ENCODE data around the gene ESRRA. TPM values are rescaled to one million over a fixed set of nuclear protein-coding genes. Genes with fewer than 3 reads are reported as not detected.

The ESRRA gene
- total RNA-seq = 42.0 and 56.0 TPM in 2 replicates

DNA sequence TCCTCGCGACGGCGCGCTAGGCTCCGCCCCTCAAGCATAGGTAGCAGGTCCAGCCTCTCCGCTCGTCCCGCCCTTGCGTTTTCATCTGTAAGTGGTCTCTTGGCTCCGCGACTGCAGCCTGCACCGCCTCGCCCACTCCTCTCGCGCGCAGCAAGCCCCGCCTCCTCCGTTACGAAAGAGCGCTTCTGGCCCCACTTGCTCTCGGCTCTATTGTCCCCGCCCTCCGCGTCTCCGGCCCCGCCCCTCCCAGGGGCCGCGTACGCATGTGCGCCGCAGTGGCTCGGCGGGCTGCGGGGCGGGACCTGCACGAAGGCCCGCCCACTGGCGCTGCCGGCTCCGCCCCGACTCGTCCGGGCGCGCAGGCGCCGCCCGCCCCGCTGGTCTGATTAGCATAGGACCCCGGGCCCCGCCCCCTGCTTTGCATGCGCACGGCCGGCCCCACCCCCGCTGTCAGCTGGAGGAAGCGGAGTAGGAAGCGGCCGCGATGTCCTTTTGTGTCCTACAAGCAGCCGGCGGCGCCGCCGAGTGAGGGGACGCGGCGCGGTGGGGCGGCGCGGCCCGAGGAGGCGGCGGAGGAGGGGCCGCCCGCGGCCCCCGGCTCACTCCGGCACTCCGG is at the start of gene ESRRA:
Gene ESRRA (plus strand): TSS at position 450 of the 616 bp plus-strand sequence. CDS start 1,656 bp downstream, outside the sequence.
- peak; percentile 91 to 99 for DNase-seq (ENCODE audit: low read depth in 2 of 2)

GRCh38 chr11:64256300-64256699 is 49.0 kb upstream of the ESRRA start:
- DNase-seq (ENCODE audit: low read depth in 2 of 2) = no peak

- no peak for DNase-seq (ENCODE audit: low read depth in 2 of 2)
These were observed 47.0 kb upstream of the ESRRA start for GRCh38 chr11:64258356-64258755.

DNA sequence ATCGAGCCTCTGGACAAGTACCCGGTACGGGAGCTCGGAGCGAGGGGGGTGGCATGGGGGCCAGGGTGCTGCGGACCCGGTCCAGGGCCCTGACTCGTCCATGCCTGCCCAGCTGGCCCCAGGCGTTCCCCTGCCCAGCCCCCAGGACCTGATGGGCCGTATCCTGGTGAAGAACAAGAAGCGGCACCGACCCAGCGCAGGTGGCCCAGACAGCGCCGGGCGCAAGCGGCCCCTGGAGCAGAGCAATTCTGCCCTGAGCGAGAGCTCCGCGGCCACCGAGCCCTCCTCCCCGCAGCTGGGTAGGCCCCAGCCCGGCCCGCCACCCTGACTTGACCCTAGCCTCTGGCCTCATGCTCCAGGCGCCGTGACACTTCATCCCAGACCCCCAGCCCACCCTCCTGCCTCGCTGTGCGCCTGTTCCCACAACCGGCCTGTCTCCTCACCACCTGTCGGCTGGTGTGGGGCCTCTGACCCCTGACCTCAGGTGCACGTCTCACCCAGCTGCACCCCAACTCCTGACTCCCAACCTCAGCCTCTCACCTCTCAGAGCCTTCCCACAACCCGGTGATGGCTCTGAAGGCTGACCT is 46.3 kb upstream of the ESRRA start:
- DNase-seq (ENCODE audit: low read depth in 2 of 2) = no peak

- no peak for DNase-seq (ENCODE audit: low read depth in 2 of 2)
These were observed 45.7 kb upstream of the ESRRA start for GRCh38 chr11:64259533-64260067.

DNA sequence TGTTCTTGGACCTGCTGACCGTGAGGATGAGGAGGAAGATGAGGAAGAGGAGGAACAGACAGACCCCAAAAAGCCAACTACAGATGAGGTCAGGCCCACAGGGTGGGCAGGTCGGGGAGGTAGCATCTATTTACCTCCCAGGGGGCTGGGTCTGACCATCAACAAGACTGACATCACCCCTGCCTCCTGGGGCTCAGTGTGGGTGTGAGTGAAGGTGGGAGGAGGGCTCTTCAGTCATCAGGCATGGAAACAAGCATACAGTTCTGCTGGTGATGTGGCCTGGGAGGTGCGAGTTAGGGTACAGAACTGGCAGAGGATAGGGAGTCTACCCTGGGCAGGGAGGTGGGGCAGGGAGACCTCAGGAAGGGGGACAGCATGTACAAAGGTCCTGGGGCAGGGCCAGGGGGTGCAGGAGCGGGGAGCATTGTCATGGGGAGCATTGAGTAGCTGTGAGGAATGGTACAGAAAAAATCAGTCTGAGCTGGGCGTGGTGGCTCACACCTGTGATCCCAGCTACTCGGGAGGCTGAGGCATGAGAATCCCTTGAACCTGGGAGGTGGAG is 45.1 kb upstream of the ESRRA start:
- DNase-seq (ENCODE audit: low read depth in 2 of 2) = no peak

DNA sequence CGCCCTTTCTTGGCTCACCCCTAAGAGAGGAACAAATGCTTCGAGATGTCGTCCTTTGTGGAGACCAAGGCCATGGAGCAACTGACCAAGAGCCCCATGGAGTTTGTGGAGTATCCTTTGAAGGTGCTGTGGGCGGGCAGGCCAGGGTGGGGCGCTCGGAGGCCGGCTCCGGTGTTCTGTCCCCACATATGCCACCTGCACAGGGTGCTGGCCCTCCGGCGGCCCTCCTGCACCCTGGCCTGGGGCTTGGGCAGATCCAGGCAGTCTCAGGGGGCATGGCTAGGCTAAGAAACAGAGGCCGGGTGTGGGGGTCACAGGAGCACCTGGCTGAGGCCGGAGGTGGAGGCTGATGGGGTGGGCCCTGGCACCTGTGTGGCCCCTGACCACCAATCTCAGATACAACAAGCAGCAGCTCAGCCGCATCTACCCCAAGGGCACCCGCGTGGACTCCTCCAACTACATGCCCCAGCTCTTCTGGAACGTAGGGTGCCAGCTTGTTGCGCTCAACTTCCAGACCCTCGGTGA is 43.7 kb upstream of the ESRRA start:
- DNase-seq (ENCODE audit: low read depth in 2 of 2) = no peak

DNA sequence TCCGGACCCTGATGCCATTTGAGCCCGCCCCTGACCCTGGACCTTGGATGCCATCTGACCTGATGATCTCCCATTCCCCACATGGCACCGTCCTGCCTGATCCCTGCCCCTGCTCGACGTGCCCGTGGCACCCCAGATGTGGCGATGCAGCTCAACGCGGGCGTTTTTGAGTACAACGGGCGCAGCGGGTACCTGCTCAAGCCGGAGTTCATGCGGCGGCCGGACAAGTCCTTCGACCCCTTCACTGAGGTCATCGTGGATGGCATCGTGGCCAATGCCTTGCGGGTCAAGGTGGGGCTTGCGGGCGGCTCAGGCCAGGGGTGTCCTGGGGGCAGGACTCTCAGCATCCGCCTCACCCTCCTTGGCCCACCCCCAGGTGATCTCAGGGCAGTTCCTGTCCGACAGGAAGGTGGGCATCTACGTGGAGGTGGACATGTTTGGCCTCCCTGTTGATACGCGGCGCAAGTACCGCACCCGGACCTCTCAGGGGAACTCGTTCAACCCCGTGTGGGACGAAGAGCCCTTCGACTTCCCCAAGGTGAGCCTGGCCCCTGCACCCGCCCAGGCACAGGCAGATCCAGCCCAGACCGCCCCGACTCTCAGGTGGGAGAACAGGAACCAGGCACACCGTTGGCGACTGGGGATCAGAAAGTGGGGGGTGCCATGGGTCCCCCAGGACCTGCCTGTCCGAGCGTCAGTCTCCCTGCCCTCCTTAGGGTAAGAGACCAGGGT is 42.9 kb upstream of the ESRRA start:
- no peak for DNase-seq (ENCODE audit: low read depth in 2 of 2)

- DNase-seq (ENCODE audit: low read depth in 2 of 2) = peak in 1 of 2 donors; percentile 88
These were observed 42.0 kb upstream of the ESRRA start for GRCh38 chr11:64263021-64263946.

GRCh38 chr11:64263947-64264317 is 41.4 kb upstream of the ESRRA start:
- no peak for DNase-seq (ENCODE audit: low read depth in 2 of 2)

DNA sequence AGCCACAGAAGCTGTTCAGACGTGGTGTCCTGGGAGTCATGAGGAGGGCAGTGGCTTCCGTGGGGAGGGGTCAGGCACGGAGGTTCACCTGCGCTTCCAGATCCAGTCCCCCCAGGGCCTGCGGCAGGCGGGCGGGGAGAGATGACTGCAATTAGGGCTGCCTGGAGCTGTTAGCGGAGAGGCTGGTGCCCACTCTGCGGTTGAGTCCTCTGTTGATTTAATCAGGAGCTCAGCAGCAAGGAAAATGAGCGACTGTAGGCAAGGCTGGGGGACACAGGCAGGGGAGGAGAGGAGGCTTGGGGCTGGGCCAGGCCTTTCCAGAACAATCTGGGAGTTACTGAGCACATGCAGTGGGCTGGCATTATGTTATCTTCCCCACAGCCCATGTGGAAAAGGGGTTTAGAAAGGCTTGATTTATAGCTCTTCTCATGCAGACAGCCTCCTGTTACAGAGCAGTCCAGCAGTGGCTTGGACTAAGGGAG is 40.9 kb upstream of the ESRRA start:
- no peak for DNase-seq (ENCODE audit: low read depth in 2 of 2)

GRCh38 chr11:64265176-64266160 is 39.9 kb upstream of the ESRRA start:
- DNase-seq (ENCODE audit: low read depth in 2 of 2) = no peak

DNA sequence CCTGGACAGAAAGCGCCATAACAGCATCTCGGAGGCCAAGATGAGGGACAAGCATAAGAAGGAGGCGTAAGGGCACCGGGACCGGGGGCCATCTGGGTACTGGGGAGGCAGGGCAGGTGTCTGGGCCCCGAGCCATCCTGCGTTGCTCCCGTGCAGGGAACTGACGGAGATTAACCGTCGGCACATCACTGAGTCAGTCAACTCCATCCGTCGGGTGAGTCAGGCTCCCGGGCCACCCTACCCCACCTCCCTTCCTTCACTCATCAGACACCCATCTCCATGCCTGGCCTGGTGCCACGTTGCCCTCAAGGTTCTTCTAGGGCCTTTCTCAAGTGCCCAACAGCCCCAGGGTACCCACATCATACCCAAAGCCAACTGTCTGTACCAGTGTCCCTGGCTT is 39.0 kb upstream of the ESRRA start:
- DNase-seq (ENCODE audit: low read depth in 2 of 2) = peak in 1 of 2 donors; percentile 34

GRCh38 chr11:64267207-64267945 is 37.9 kb upstream of the ESRRA start:
- no peak for DNase-seq (ENCODE audit: low read depth in 2 of 2)

DNA sequence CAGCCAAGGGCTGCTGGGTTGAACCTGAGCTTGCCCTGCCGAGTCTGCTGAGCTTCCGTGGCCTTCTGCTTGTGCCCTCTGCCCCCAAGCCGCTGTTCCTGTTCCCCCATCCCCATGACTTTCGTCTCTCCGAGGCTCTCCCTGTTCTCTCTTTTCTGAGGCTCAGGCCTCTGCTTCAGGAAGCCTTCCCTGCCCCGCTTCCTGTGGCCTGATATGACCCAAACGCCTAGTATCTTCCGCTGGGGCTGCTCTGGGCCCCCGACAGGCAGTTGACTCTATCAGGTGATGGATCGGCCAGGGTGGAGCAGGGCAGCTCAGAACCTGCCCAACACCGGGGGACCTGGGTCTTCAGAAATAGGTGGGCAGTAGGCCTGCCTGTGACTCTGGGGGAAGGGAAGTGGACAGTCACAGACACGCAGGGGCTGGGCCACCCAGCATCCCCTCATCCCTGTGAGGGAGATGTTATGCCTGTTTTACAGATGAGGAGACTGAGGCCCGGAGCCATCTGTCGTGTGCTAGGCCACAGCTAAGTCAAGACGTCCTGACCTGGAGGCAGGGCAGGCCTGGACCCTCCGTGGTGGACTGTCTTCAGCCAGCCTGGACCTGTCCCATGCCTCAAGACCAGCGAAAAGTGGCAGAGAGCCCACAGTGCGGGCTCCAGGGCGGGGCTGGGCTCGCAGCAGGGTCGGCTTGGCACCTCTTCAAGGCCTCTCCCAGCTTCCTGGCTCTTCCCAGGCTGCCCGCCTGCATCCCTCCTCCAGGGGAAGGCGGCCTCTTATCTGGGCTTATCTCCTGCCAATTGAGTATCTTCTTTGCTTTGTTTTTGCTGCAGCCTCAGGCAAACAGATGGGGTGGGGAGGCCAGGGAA is 37.1 kb upstream of the ESRRA start:
- peak in 1 of 2 donors; percentile 68 for DNase-seq (ENCODE audit: low read depth in 2 of 2)

DNA sequence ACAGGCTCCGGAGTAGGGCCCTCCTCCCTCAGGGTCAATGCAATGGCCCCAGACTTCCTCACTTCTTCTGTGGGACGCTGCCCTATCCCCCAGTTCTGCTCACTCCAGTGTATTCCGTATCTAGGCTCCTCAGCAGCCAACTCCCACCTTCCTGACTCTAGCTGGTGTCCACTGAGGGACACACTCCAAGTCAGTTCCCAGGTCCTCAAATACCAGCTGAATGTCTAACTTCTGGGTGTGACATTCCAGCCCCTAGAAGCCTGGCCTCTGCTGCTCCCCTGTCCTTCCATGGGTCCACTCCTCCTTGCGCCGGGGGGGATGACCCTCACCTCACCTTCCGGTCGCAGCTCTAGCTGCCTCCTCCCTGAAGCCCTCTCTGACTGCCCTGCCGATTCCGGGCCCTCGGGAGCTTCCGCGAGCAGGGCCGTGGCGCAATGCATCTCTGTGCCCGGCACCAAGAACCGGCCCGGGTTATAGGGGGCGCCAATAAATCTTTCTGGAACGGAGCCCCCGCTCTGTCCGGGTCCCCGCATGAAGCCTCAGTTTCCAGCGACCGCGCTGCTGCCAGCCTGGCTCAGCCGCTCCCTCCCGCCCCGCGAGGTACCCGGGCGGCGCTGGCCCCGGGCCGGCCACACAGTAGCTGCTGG is 36.3 kb upstream of the ESRRA start:
- peak in 1 of 2 donors; percentile 47 for DNase-seq (ENCODE audit: low read depth in 2 of 2)

DNA sequence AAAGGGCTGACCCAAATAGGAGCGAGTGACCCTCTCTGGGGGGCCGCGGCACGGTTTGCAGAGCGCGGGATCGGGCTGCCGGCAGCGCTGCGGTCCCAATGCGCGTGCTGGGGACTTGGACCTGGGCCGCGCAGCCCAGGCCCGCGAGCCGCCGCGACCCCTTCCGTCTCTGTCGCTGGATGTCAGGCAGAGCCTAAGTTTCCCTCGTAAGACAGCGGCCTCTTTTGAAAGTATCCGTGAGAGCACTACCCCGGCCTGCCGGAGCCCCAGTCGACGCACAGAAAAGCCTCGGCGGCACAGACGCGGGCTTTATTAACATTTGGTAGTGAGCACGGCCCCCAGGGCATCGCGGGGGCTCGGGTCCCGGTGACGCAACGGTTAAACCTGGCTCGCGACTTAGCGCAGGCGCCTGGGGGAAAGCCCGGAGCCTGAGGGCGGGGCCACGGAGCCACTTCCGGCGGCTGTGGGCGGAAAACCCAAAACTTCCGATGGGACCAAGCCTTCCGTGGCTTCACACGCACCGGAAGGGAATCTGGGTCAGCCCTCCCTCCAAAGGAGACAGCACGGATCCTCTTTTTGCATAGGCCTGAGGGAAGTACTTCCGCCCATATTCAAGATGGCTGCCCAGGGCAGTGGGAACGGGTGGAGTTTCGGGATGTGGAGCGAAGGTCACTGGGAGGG is 35.6 kb upstream of the ESRRA start:
- DNase-seq (ENCODE audit: low read depth in 2 of 2) = peak; percentile 100
